Endothelial cell of umbilical vein (primary cell): ENCODE measurements around the gene MCCC1. TPM values are rescaled to one million over a fixed set of nuclear protein-coding genes. Genes with fewer than 3 reads are reported as not detected.

Experiments used
- BruUV-seq: library from RNA; stranded (reverse); fragments of 400-500 nt; replicated peaks from 2 replicates; lab custom pipeline; 2021; lab: Mats Ljungman, UMichigan
- CTCF ChIA-PET: fragments of 300-600, 350-600 bp; sonication (Branson Sonifier 250); formaldehyde crosslinking; loops from one replicate; lab custom pipeline; 2021; ENCODE audit warnings: antibody characterized with exemption, inconsistent platforms; lab: Charles Lee
- POLR2A ChIA-PET: fragments of 300-600, 350-600 bp; sonication (Branson Sonifier 250); formaldehyde crosslinking; loops from one replicate; lab custom pipeline; 2021; ENCODE audit warnings: antibody characterized with exemption, inconsistent platforms; lab: Charles Lee
- DNase-seq: peaks from one replicate; pipeline ENCODE4 v3.0.0-alpha.2; 2011; ENCODE audit warnings: low read depth, low spot score
- FAIRE-seq: peaks from 2 replicates; lab custom pipeline; 2011; peaks lifted over from hg19 to GRCh38; lab: Jason Lieb, UNC
- H2AFZ ChIP-seq: 2 replicates; pipeline ENCODE4 v1.6.0; 2012; ENCODE audit warnings: low read depth, low read length, control low read depth, inconsistent platforms
- H3K27ac ChIP-seq: 2 replicates; pipeline ENCODE4 v1.5.1; 2011; ENCODE audit warnings: low read depth, mild to moderate bottlenecking, control low read depth, low read length, moderate library complexity; ENCODE audit not compliant: insufficient read depth
- H3K27me3 ChIP-seq, 2 experiments: 2 replicates each; pipeline versions ENCODE4 v1.6.0 to v1.6.1; 2011; ENCODE audit warnings: low read length in 2 of 2, mixed read lengths in 1 of 2; ENCODE audit not compliant: control insufficient read depth in 2 of 2, insufficient read depth in 2 of 2
- H3K36me3 ChIP-seq, 2 experiments: 2 replicates in 1 of 2; 3 replicates in 1 of 2; pipeline ENCODE4 v1.5.1; 2011; ENCODE audit warnings: low read length in 2 of 2, mild to moderate bottlenecking in 1 of 2, moderate library complexity in 1 of 2; ENCODE audit not compliant: control insufficient read depth in 2 of 2, insufficient read depth in 2 of 2; ENCODE audit errors: extremely low read depth in 1 of 2
- H3K4me1 ChIP-seq: 3 replicates; pipeline ENCODE4 v1.5.1; 2011; ENCODE audit warnings: mild to moderate bottlenecking, low read length; ENCODE audit not compliant: control insufficient read depth, insufficient read depth; ENCODE audit errors: extremely low read depth
- H3K4me2 ChIP-seq: 2 replicates; pipeline ENCODE4 v1.6.1; 2011; ENCODE audit warnings: low read length, control low read depth, mixed read lengths; ENCODE audit not compliant: insufficient read depth
- H3K4me3 ChIP-seq, 3 experiments: fragments of 200-600 bp in 1 of 3; sonication (generic), shearing (Covaris generic) in 1 of 3; replicated peaks in 1 of 3; 2 replicates each; pipeline ENCODE4 v1.5.1; 2011 to 2016; ENCODE audit warnings: control low read depth in 3 of 3, low read length in 3 of 3, mild to moderate bottlenecking in 2 of 3, inconsistent platforms in 1 of 3, low read depth in 1 of 3, moderate library complexity in 1 of 3; ENCODE audit not compliant: insufficient read depth in 1 of 3
- H3K79me2 ChIP-seq: 2 replicates; pipeline ENCODE4 v1.6.0; 2012; ENCODE audit warnings: low read length, inconsistent platforms; ENCODE audit not compliant: control insufficient read depth, insufficient read depth
- H3K9ac ChIP-seq: replicated peaks from 2 replicates; pipeline ENCODE3; 2011; ENCODE audit warnings: low read length, control low read depth; ENCODE audit not compliant: insufficient read depth; ENCODE audit errors: extremely low read depth
- H3K9me1 ChIP-seq: replicated peaks from 3 replicates; pipeline ENCODE4 v1.6.0; 2011; ENCODE audit warnings: mild to moderate bottlenecking, low read length; ENCODE audit not compliant: control insufficient read depth, insufficient read depth; ENCODE audit errors: extremely low read depth
- H3K9me3 ChIP-seq: replicated peaks from 2 replicates; pipeline ENCODE4 v1.5.1; 2012; ENCODE audit warnings: low read length, inconsistent platforms; ENCODE audit not compliant: control insufficient read depth, insufficient read depth
- H4K20me1 ChIP-seq: replicated peaks from 2 replicates; pipeline ENCODE3; 2011; ENCODE audit warnings: mild to moderate bottlenecking, low read length; ENCODE audit not compliant: control insufficient read depth, insufficient read depth; ENCODE audit errors: extremely low read depth
- CTCF ChIP-seq, 2 donors: IDR thresholded peaks; 1 replicate in 1 of 2; 2 replicates in 1 of 2; pipeline ENCODE4 v1.5.1; 2011; ENCODE audit warnings: low read length in 2 of 2, mild to moderate bottlenecking in 2 of 2, moderate library complexity in 2 of 2, control low read depth in 1 of 2, inconsistent platforms in 1 of 2, low read depth in 1 of 2; ENCODE audit not compliant: insufficient read depth in 1 of 2; ENCODE audit errors: extremely low read depth in 1 of 2
- EZH2 ChIP-seq: IDR thresholded peaks from 2 replicates; pipeline ENCODE4 v1.6.1; 2012; ENCODE audit warnings: borderline replicate concordance, low read depth, mild to moderate bottlenecking, moderate library complexity, low read length, inconsistent platforms; ENCODE audit not compliant: severe bottlenecking
- FOS ChIP-seq: IDR thresholded peaks from 2 replicates; pipeline ENCODE4 v1.6.1; 2011; ENCODE audit warnings: mild to moderate bottlenecking, low read length, moderate library complexity, borderline replicate concordance; ENCODE audit not compliant: insufficient read depth
- GATA2 ChIP-seq: IDR thresholded peaks from 2 replicates; pipeline ENCODE4 v1.7.0; 2011; ENCODE audit warnings: low read depth, mild to moderate bottlenecking, moderate library complexity, mixed read lengths, low read length; ENCODE audit not compliant: insufficient read length, insufficient read depth
- JUN ChIP-seq: IDR thresholded peaks from 2 replicates; pipeline ENCODE4 v1.6.1; 2011; ENCODE audit warnings: borderline replicate concordance, low read depth; ENCODE audit not compliant: insufficient read length, insufficient read depth
- MAX ChIP-seq: IDR thresholded peaks from 2 replicates; pipeline ENCODE4 v1.6.1; 2011; ENCODE audit not compliant: insufficient read depth, insufficient read length
- MYC ChIP-seq: IDR thresholded peaks from one replicate; pipeline ENCODE4 v1.6.1; 2011; ENCODE audit warnings: mild to moderate bottlenecking, low read depth, low read length
- POLR2A ChIP-seq: IDR thresholded peaks from 2 replicates; pipeline ENCODE4 v1.6.1; 2012; ENCODE audit warnings: low read depth, mild to moderate bottlenecking, control low read depth, low read length
- POLR2AphosphoS5 ChIP-seq: IDR thresholded peaks from 2 replicates; pipeline ENCODE4 v1.6.1; 2012; ENCODE audit warnings: low read depth, mild to moderate bottlenecking, control low read depth, low read length, moderate library complexity; ENCODE audit not compliant: insufficient read depth
- dilution Hi-C: fragments of 300-500 bp; cut with MboI; formaldehyde crosslinking; loops from one replicate; pipeline ENCODE4 v1.15.0; 2019; ENCODE audit warnings: low sequenced_read_pairs; ENCODE audit not compliant: extremely low pct_ligation_motif_present
- intact Hi-C: fragments of 100-400 bp; cut with micrococcal nuclease; formaldehyde crosslinking; loops from one replicate; pipeline ENCODE4 v1.10.0; 2022
- polyA plus RNA-seq, 4 experiments: library from polyadenylated mRNA; depleted of rRNA in 3 of 4; stranded (reverse) in 3 of 4; unstranded in 1 of 4; fragments of >200 nt; gene quantifications; 2 replicates each; pipeline versions ENCODE4 v1.2.1 to v1.2.3, GENCODE V29; 2011 to 2012; ENCODE audit warnings: missing spikeins in 1 of 4
- total RNA-seq: library from RNA; stranded (reverse); gene quantifications from 2 replicates; pipeline ENCODE4 v1.2.3, GENCODE V29; 2021

The MCCC1 gene
- total and polyA plus RNA-seq, 2 donors (not counting 3 experiments of a cell fraction or from before 2014, with no cell fraction given): 9.2 to 19.7 TPM

- no peak for FAIRE-seq
- Histone ChIP-seq H3K9ac (no peak overlapping the region), H3K79me2 (no peaks in the 10 kb centered on the region), H3K27me3 (no peaks in the 10 kb centered on the region), H3K9me1 (no peaks in the 10 kb centered on the region), H3K4me2 (no peak overlapping the region), H3K4me1 (peaks cover 6% of the 10 kb centered on the region), H3K4me3 (no peak overlapping the region), H3K9me3 (no peaks in the 10 kb centered on the region), H3K36me3 (no peaks in the 10 kb centered on the region), H4K20me1 (no peaks in the 10 kb centered on the region), H3K27ac (no peak overlapping the region), H2AFZ (no peak overlapping the region)
- CTCF ChIA-PET: interaction anchor here (1.0 to 1.7 kb wide), 3 partner anchors 9 to 22 kb away, joined by 3 to 4 read pairs (median 4); no protein-coding TSS in a partner anchor
- POLR2A ChIA-PET: interaction anchor here (0.6 kb wide), 1 partner anchor 8 kb away, joined by 5 read pairs; no protein-coding TSS in a partner anchor
- no TSS peak for BruUV-seq
- no peak for DNase-seq
- dilution Hi-C loops (no loop called here), intact Hi-C loops (no loop called here)
- no peak for TF ChIP-seq POLR2A
- TF ChIP-seq FOS: no peak
- TF ChIP-seq EZH2: no peak
- TF ChIP-seq POLR2AphosphoS5: no peak
- no peak for TF ChIP-seq MYC
- TF ChIP-seq GATA2: no peak
- TF ChIP-seq MAX: no peak
- TF ChIP-seq CTCF (IDR thresholded peaks at IDR 0.05; ENCODE audit: extremely low read depth in 1 of 2, insufficient read depth in 1 of 2, low read depth in 1 of 2, low read length in 2 of 2): no peak
- TF ChIP-seq JUN: no peak
Observed at GRCh38 chr3:183108470-183108869, 9.2 kb upstream of the MCCC1 start.
